ENCODE results near the gene MAGI3. TPM values are rescaled to one million over a fixed set of nuclear protein-coding genes. Genes with fewer than 3 reads are reported as not detected.
"Not testable (repeated sequence)": the region's sequence is repeated elsewhere in the genome, so short reads cannot be mapped to it uniquely, and the experiment has no call there.

MAGI3 gene
- total and polyA plus RNA-seq, 2 of the 13 experiments (the other 11 are each of a cell fraction or from before 2014, with no cell fraction given): 4.0 to 11.8 TPM

GRCh38 chr1:113478427-113479195 lies 88.3 kb downstream of the MAGI3 start (continued):
- peak; percentile 67 for TF ChIP-seq ZNF770 (CRISPR knock-in tag; IDR thresholded peaks at IDR 0.05)
- peak; percentile 14; the same call in 1 of the 2 replicates for TF ChIP-seq HMG20A (CRISPR knock-in tag; IDR thresholded peaks at IDR 0.05; ENCODE audit: borderline replicate concordance)
- peak; percentile 80; the same call in 1 of the 2 replicates for TF ChIP-seq PHF21A (CRISPR knock-in tag; IDR thresholded peaks at IDR 0.05)
- TF ChIP-seq HOXA3 (CRISPR knock-in tag; IDR thresholded peaks at IDR 0.05): peak; percentile 70
- not testable (repeated sequence) for TF ChIP-seq HNF4G (IDR thresholded peaks at IDR 0.05; ENCODE audit: borderline replicate concordance, low read depth, low read length); NONO (IDR thresholded peaks at IDR 0.05); FOXP1 (IDR thresholded peaks at IDR 0.05); FOXA1 (IDR thresholded peaks at IDR 0.05)
- TF ChIP-seq HNF4G (CRISPR knock-in tag; IDR thresholded peaks at IDR 0.05; ENCODE audit: borderline replicate concordance, low read depth): peak; percentile 48; the same call in 1 of the 2 replicates
- TF ChIP-seq ZBTB39 (CRISPR knock-in tag; IDR thresholded peaks at IDR 0.05): 0 out of 2 replicates have a peak, but pooled peaks have one; percentile 24
- peak; percentile 68 for TF ChIP-seq PAXIP1 (CRISPR knock-in tag; conservative IDR thresholded peaks at IDR 0.05)
- 0 out of 2 replicates have a peak, but pooled peaks have one; percentile 17 for TF ChIP-seq BORCS8-MEF2B (CRISPR knock-in tag; IDR thresholded peaks at IDR 0.05)
- peak; percentile 51; the same call in 1 of the 2 replicates for TF ChIP-seq NONO (CRISPR knock-in tag; conservative IDR thresholded peaks at IDR 0.05)
- peak; percentile 75; the same call in 1 of the 2 replicates for TF ChIP-seq ZNF788 (CRISPR knock-in tag; IDR thresholded peaks at IDR 0.05; ENCODE audit: borderline replicate concordance)
- peak; percentile 71; the same call in 1 of the 2 replicates for TF ChIP-seq FOXC1 (CRISPR knock-in tag; IDR thresholded peaks at IDR 0.05; ENCODE audit: borderline replicate concordance)
- TF ChIP-seq YEATS4 (CRISPR knock-in tag; IDR thresholded peaks at IDR 0.05; ENCODE audit: borderline replicate concordance): peak; percentile 54
- peak; percentile 49; the same call in 1 of the 2 replicates for TF ChIP-seq KAT8 (CRISPR knock-in tag; IDR thresholded peaks at IDR 0.05)
- peak; percentile 59; the same call in 1 of the 2 replicates for TF ChIP-seq ZBTB34 (CRISPR knock-in tag; IDR thresholded peaks at IDR 0.05)
- peak; percentile 50; the same call in 1 of the 2 replicates for TF ChIP-seq FOXP1 (CRISPR knock-in tag; IDR thresholded peaks at IDR 0.05)
- peak; percentile 44; the same call in 1 of the 2 replicates for TF ChIP-seq RAD21 (CRISPR knock-in tag; IDR thresholded peaks at IDR 0.05)
- peak; percentile 84 for TF ChIP-seq FOXA1 (CRISPR knock-in tag; IDR thresholded peaks at IDR 0.05)
